Body of pancreas (tissue), 4 donors: ENCODE data around the gene ELL. TPM values are rescaled to one million over a fixed set of nuclear protein-coding genes. Genes with fewer than 3 reads are reported as not detected.
"Not testable (repeated sequence)": the region's sequence is repeated elsewhere in the genome, so short reads cannot be mapped to it uniquely, and the experiment has no call there.

Source experiments
- ATAC-seq: fragments of 150-250 bp; one replicate; pipeline ENCODE4 v1.9.1; 2016
- DNase-seq, 4 donors: peaks; one replicate each; pipeline ENCODE4 v3.0.0-alpha.2; 2019
- H3K27ac ChIP-seq, 4 donors: fragments of 200-600 bp; sonication (generic); 1 replicate in 3 of 4; 2 replicates in 1 of 4; pipeline versions ENCODE4 v1.5.1 to v1.6.1; 2016 to 2019; ENCODE audit warnings: mild to moderate bottlenecking in 1 of 4, mixed read lengths in 1 of 4, moderate library complexity in 1 of 4
- H3K27me3 ChIP-seq, 2 donors: fragments of 200-600 bp; sonication (generic); one replicate each; pipeline ENCODE4 v1.6.0; 2016; ENCODE audit warnings: mild to moderate bottlenecking in 1 of 2
- H3K36me3 ChIP-seq, 2 donors: fragments of 200-600 bp; sonication (generic); replicated peaks in 1 of 2; 2 replicates each; pipeline ENCODE4 v1.5.1; 2016; ENCODE audit warnings: low read depth in 2 of 2; ENCODE audit not compliant: insufficient read depth in 1 of 2
- H3K4me1 ChIP-seq: fragments of 200-600 bp; sonication (generic); one replicate; pipeline ENCODE4 v1.6.0; 2016
- H3K4me3 ChIP-seq, 2 donors: fragments of 200-600 bp; sonication (generic); 1 replicate in 1 of 2; 2 replicates in 1 of 2; pipeline ENCODE4 v1.5.1; 2016 to 2019
- H3K9me3 ChIP-seq, 3 donors: fragments of 200-600 bp; sonication (generic); 1 replicate in 2 of 3; 2 replicates in 1 of 3; pipeline ENCODE4 v1.5.1; 2016
- CTCF ChIP-seq, 7 experiments: fragments of 450-650 bp in 4 of 7; fragments of 200-600 bp in 3 of 7; sonication (generic) in 3 of 7; IDR thresholded peaks; one replicate each; pipeline ENCODE4 v1.5.1; 2016 to 2019; ENCODE audit warnings: antibody characterized with exemption in 7 of 7
- POLR2A ChIP-seq, 3 donors: fragments of 450-650 bp; IDR thresholded peaks; one replicate each; pipeline ENCODE4 v1.6.1; 2016; ENCODE audit warnings: antibody characterized with exemption in 3 of 3, mild to moderate bottlenecking in 2 of 3
- WGBS, 2 donors: methylation state at CpG; one replicate each; pipeline ENCODE4 v1.1.5; 2017; 5-methylcytosine and 5-hydroxymethylcytosine counted together
- intact Hi-C: fragments of 100-400 bp; cut with DNase I; formaldehyde crosslinking; loops from one replicate; pipeline ENCODE4 v1.15.1; 2023
- total RNA-seq, 2 donors: library from RNA; depleted of rRNA; stranded (reverse); fragments of >200 nt; gene quantifications; one replicate each; pipeline ENCODE4 v1.1.0, GENCODE V29; 2016

Gene ELL
- total RNA-seq, 2 donors from 2014 or later, result 12.5 to 14.2 TPM

- H3K9me3 ChIP-seq, result no peaks in the 10 kb centered on the region
- no peak overlapping the region for H3K4me3 ChIP-seq
- DNase-seq (no peak), ATAC-seq (no peak)
- no peak for TF ChIP-seq CTCF (IDR thresholded peaks at IDR 0.05)
- H3K36me3 ChIP-seq, result no peaks in the 10 kb centered on the region
- peak overlapping the region in 2 of 4 donors; percentile 71 to 83 for H3K27ac ChIP-seq
- H3K27me3 ChIP-seq, result no peaks in the 10 kb centered on the region
- WGBS, 2 donors, result 38 to 41% methylated on average over 11 of the region's 11 CpGs
- H3K4me1 ChIP-seq, result peaks cover 35% of the 10 kb centered on the region
- intact Hi-C loops, result loop anchor here (5.0 kb wide), 1 partner anchor 67 kb away; no protein-coding TSS in a partner anchor
Observed at GRCh38 chr19:18414504-18415177, 107.2 kb downstream of the ELL start.

- 72 to 78% methylated on average over 16 of the region's 16 CpGs for WGBS, 2 donors
- no peak for DNase-seq
- Histone ChIP-seq H3K27ac (no peak overlapping the region), H3K4me1 (peaks cover 21% of the 10 kb centered on the region), H3K27me3 (no peaks in the 10 kb centered on the region), H3K4me3 (no peak overlapping the region), H3K9me3 (no peaks in the 10 kb centered on the region), H3K36me3 (no peaks in the 10 kb centered on the region)
- ATAC-seq, result no peak
- no peak for TF ChIP-seq POLR2A (IDR thresholded peaks at IDR 0.05)
- intact Hi-C loops, result loop anchor here (5.0 kb wide), 1 partner anchor 65 kb away; no protein-coding TSS in a partner anchor
Observed at GRCh38 chr19:18412610-18413239, 109.1 kb downstream of the ELL start.

GRCh38 chr19:18408053-18408476, 113.8 kb downstream of the ELL start:
- peak; percentile 69 for ATAC-seq
- no peak for TF ChIP-seq POLR2A (IDR thresholded peaks at IDR 0.05)
- peak; percentile 38 to 66 (median 54) for TF ChIP-seq CTCF (IDR thresholded peaks at IDR 0.05)
- Histone ChIP-seq H3K27me3 (no peaks in the 10 kb centered on the region), H3K4me3 (no peak overlapping the region), H3K36me3 (no peaks in the 10 kb centered on the region), H3K27ac (no peak overlapping the region), H3K9me3 (no peaks in the 10 kb centered on the region), H3K4me1 (peaks cover 6% of the 10 kb centered on the region)
- intact Hi-C loops, result no loop called here
- peak; percentile 52 to 77 (median 68) for DNase-seq
- 41 to 55% methylated on average over 10 of the region's 10 CpGs for WGBS, 2 donors

- no peaks in the 10 kb centered on the region for H3K9me3 ChIP-seq
- peaks cover 19% of the 10 kb centered on the region for H3K4me1 ChIP-seq
- DNase-seq (no peak), ATAC-seq (no peak)
- no peak overlapping the region for H3K4me3 ChIP-seq
- intact Hi-C loops, result no loop called here
- H3K36me3 ChIP-seq, result no peaks in the 10 kb centered on the region
- H3K27me3 ChIP-seq, result no peaks in the 10 kb centered on the region
- TF ChIP-seq POLR2A (IDR thresholded peaks at IDR 0.05) (no peak), CTCF (IDR thresholded peaks at IDR 0.05) (no peak)
- 81 to 88% methylated on average over 9 of the region's 9 CpGs for WGBS, 2 donors
- no peak overlapping the region for H3K27ac ChIP-seq
Observed at GRCh38 chr19:18406749-18407148, 115.1 kb downstream of the ELL start.

- H3K4me3 ChIP-seq, H3K36me3 ChIP-seq, ATAC-seq, intact Hi-C loops, H3K9me3 ChIP-seq, H3K27me3 ChIP-seq, DNase-seq, H3K27ac ChIP-seq: not testable (repeated sequence)
- H3K4me1 ChIP-seq, result peaks cover 21% of the 10 kb centered on the region
- WGBS, 2 donors, result 86 to 88% methylated on average over 11 of the region's 11 CpGs
Observed at GRCh38 chr19:18405754-18406153, 116.1 kb downstream of the ELL start.

- H3K27me3 ChIP-seq, H3K36me3 ChIP-seq, intact Hi-C loops, ATAC-seq, H3K9me3 ChIP-seq, DNase-seq, H3K4me3 ChIP-seq: not testable (repeated sequence)
- 55 to 71% methylated on average over 18 of the region's 18 CpGs for WGBS, 2 donors
- Histone ChIP-seq H3K4me1 (peaks cover 29% of the 10 kb centered on the region), H3K27ac (peak overlapping the region in 3 of 4 donors; percentile 41 to 61 (median 46))
Observed at GRCh38 chr19:18402455-18403248, 119.2 kb downstream of the ELL start.
